ENCODE results near the gene MCM3.

Gene MCM3

DNA sequence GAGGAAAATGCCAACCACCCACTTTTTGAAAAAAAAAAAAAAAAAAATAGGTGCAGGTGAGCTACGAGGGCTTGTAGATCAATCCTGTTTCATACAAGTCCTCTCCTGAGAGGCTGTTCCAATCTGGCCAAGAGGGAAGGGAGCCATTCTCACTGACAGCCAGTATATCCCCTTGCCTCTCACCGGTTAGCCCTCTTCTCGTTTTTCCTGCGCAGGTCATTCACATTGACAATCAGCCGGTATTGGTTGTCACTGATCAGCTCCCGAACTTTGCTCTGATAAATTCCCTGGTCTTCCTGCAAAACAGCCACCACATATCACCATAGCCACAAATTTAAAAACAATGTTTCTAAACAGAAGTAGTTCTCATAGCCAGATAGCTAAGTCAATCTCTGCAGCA is 1.4 kb downstream of the MCM3 start:
- peak overlapping the region; percentile 99 for H3K4me2 ChIP-seq (ENCODE audit: low read length)
- peaks cover 31% of the 10 kb centered on the region for H3K79me2 ChIP-seq (ENCODE audit: insufficient read depth, low read length)
- no peaks in the 10 kb centered on the region for H4K20me1 ChIP-seq (ENCODE audit: insufficient read depth, low read length)
- H3K27ac ChIP-seq (ENCODE audit: low read depth, low read length, poor library complexity, severe bottlenecking) = no peak overlapping the region
- H3K36me3 ChIP-seq (ENCODE audit: insufficient read depth, low read length) = peaks cover 59% of the 10 kb centered on the region
- peaks cover 53% of the 10 kb centered on the region for H3K4me1 ChIP-seq (ENCODE audit: insufficient read depth, low read length, severe bottlenecking)
- TF ChIP-seq EZH2 (IDR thresholded peaks at IDR 0.05; ENCODE audit: borderline replicate concordance, low read length) = no peak
- TF ChIP-seq, protein P1, sequence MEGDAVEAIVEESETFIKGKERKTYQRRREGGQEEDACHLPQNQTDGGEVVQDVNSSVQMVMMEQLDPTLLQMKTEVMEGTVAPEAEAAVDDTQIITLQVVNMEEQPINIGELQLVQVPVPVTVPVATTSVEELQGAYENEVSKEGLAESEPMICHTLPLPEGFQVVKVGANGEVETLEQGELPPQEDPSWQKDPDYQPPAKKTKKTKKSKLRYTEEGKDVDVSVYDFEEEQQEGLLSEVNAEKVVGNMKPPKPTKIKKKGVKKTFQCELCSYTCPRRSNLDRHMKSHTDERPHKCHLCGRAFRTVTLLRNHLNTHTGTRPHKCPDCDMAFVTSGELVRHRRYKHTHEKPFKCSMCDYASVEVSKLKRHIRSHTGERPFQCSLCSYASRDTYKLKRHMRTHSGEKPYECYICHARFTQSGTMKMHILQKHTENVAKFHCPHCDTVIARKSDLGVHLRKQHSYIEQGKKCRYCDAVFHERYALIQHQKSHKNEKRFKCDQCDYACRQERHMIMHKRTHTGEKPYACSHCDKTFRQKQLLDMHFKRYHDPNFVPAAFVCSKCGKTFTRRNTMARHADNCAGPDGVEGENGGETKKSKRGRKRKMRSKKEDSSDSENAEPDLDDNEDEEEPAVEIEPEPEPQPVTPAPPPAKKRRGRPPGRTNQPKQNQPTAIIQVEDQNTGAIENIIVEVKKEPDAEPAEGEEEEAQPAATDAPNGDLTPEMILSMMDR (IDR thresholded peaks at IDR 0.05; ENCODE audit: low read length) = no peak
- H3K4me3 ChIP-seq (ENCODE audit: low read depth, low read length, poor library complexity, severe bottlenecking) = peak overlapping the region; percentile 98
- peak overlapping the region; percentile 99 for H3K9ac ChIP-seq (ENCODE audit: low read length)
- no peak overlapping the region for H2AFZ ChIP-seq (ENCODE audit: low read length)
- H3F3A ChIP-seq (ENCODE audit: insufficient read depth, low read length) = no peaks in the 10 kb centered on the region
- no peaks in the 10 kb centered on the region for H3K9me2 ChIP-seq (ENCODE audit: low read depth, low read length)
- H3K9me3 ChIP-seq (ENCODE audit: low read length) = no peaks in the 10 kb centered on the region
- H3K27me3 ChIP-seq (ENCODE audit: insufficient read depth, low read length) = no peaks in the 10 kb centered on the region

DNA sequence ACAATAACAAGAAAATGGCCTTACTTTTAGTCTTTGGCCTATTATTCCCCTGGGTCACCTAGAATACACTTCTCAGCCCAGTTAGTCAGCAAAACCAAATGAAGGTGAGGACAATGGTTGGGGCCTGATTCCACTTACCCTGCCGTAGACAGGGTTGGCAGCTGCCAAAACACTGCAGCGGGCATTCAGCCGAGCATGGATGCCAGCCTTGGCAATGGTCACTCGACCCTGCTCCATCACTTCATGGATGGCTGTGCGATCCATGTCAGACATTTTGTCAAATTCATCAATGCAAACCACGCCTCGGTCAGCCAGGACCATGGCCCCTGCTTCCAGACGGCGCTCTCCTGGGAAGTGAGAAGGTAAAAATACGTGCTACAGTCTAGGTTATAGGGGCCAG is 8.4 kb downstream of the MCM3 start:
- TF ChIP-seq, protein P1 (IDR thresholded peaks at IDR 0.05; ENCODE audit: low read length) = no peak
- no peak for TF ChIP-seq EZH2 (IDR thresholded peaks at IDR 0.05; ENCODE audit: borderline replicate concordance, low read length)
- H3K79me2 ChIP-seq (ENCODE audit: insufficient read depth, low read length) = 0 out of 2 replicates have a peak, but pooled peaks cover 7% of the 10 kb centered on the region
- peaks cover 8% of the 10 kb centered on the region for H3K4me1 ChIP-seq (ENCODE audit: insufficient read depth, low read length, severe bottlenecking)
- no peak overlapping the region for H3K9ac ChIP-seq (ENCODE audit: low read length)
- no peaks in the 10 kb centered on the region for H3F3A ChIP-seq (ENCODE audit: insufficient read depth, low read length)
- H3K27ac ChIP-seq (ENCODE audit: low read depth, low read length, poor library complexity, severe bottlenecking) = no peak overlapping the region
- H4K20me1 ChIP-seq (ENCODE audit: insufficient read depth, low read length) = no peaks in the 10 kb centered on the region
- no peaks in the 10 kb centered on the region for H3K9me3 ChIP-seq (ENCODE audit: low read length)
- H3K4me3 ChIP-seq (ENCODE audit: low read depth, low read length, poor library complexity, severe bottlenecking) = no peak overlapping the region
- H3K36me3 ChIP-seq (ENCODE audit: insufficient read depth, low read length) = peaks cover 100% of the 10 kb centered on the region
- H3K9me2 ChIP-seq (ENCODE audit: low read depth, low read length) = no peaks in the 10 kb centered on the region
- no peaks in the 10 kb centered on the region for H3K27me3 ChIP-seq (ENCODE audit: insufficient read depth, low read length)
- H3K4me2 ChIP-seq (ENCODE audit: low read length) = no peak overlapping the region
- no peak overlapping the region for H2AFZ ChIP-seq (ENCODE audit: low read length)

DNA sequence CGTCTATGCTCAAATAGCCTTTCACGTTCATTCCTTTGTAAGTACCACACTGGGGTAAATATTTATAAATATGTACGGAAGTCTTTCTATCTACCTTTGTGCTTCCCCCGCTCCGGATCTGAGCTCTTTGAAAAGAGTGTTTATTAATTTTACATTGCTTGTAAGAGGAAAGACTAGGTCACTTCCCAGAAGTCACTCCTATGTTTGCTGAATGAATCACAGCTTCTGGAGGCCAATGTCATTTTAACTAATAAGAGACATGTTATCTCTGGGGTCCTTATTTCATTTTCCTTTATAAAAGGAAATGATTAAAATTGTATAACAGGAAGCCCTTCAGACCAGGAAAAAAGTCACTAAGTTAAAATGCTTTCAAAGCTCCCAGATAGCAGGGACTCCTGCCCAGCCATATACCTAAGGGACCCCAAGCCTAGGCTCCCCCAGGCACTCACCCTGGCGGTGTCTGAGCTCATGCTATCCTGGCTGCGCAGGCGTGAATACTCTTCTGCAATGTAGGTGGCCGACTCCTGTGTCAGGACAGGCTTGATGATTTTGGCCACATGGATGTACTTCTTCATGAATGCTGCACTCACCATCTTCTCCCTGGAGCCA is 12.6 kb downstream of the MCM3 start:
- no peak overlapping the region for H2AFZ ChIP-seq (ENCODE audit: low read length)
- H3K9ac ChIP-seq (ENCODE audit: low read length) = no peak overlapping the region
- H3K4me3 ChIP-seq (ENCODE audit: low read depth, low read length, poor library complexity, severe bottlenecking) = no peak overlapping the region
- TF ChIP-seq, protein P1 (IDR thresholded peaks at IDR 0.05; ENCODE audit: low read length) = no peak
- no peak for TF ChIP-seq EZH2 (IDR thresholded peaks at IDR 0.05; ENCODE audit: borderline replicate concordance, low read length)
- no peaks in the 10 kb centered on the region for H4K20me1 ChIP-seq (ENCODE audit: insufficient read depth, low read length)
- H3K36me3 ChIP-seq (ENCODE audit: insufficient read depth, low read length) = peaks cover 97% of the 10 kb centered on the region
- no peaks in the 10 kb centered on the region for H3K9me2 ChIP-seq (ENCODE audit: low read depth, low read length)
- H3K79me2 ChIP-seq (ENCODE audit: insufficient read depth, low read length) = no peaks in the 10 kb centered on the region
- H3K4me2 ChIP-seq (ENCODE audit: low read length) = no peak overlapping the region
- H3K27ac ChIP-seq (ENCODE audit: low read depth, low read length, poor library complexity, severe bottlenecking) = no peak overlapping the region
- no peaks in the 10 kb centered on the region for H3K27me3 ChIP-seq (ENCODE audit: insufficient read depth, low read length)
- H3F3A ChIP-seq (ENCODE audit: insufficient read depth, low read length) = no peaks in the 10 kb centered on the region
- no peaks in the 10 kb centered on the region for H3K9me3 ChIP-seq (ENCODE audit: low read length)
- H3K4me1 ChIP-seq (ENCODE audit: insufficient read depth, low read length, severe bottlenecking) = no peaks in the 10 kb centered on the region

All from OCI-LY1 (cell line).